ENCODE results near the gene CTCFL. TPM values are rescaled to one million over a fixed set of nuclear protein-coding genes. Genes with fewer than 3 reads are reported as not detected.

CTCFL gene
- total RNA-seq, 4 donors from 2014 or later: 0.14 TPM; not detected in 3

DNA sequence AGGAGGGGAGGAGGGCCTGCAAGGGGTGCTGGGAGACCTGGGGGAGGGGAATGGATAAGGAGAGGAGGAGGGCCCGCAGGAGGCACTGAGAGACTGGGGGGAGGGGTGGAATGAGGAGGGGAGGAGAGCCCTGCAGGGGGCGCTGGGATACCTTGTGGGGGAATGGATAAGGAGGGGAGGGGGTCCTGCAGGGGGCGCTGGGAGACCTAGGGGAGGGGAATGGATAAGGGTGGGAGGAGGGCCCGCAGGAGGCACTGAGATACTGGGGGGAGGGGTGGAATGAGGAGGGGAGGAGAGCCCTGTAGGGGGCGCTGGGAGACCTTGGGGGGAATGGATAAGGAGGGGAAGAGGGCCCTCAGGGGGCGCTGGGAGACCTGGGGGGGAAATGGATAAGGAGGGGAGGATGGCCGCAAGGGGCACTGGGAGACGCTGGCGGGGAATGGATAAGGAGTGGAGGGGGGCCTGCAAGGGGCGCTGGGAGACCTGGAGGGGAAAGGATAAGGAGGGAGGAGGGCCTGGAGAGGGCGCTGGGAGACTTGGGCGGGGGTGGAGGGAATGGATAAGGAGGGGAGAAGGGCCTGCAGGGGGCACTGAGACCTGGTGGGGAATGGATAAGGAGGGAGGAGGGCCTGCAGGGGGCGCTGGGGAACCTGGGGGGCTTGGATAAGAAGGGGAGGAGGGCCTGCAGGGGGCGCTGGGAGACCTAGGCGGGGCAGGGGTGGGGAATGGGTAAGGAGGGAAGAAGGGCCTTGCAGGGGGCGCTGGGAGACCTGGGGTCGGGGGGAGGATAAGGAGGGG is 1.3 kb upstream of the CTCFL start:
- intact Hi-C loops (cut with DNase I; ENCODE audit: low total_unique reads) (no loop called here), in situ Hi-C loops (cut with MboI; ENCODE audit: low pct_ligation_motif_present in 1 of 4, low pct_unique_long_range_greater_than_20kb in 1 of 4, low sequenced_read_pairs in 3 of 4) (no loop called here)
- H3K4me3 ChIP-seq: no peak overlapping the region
- 64 to 74% methylated on average over 3 to 15 of the region's 17 CpGs for WGBS, 2 donors (ENCODE audit: low coverage in 1 of 2)
- H3K27me3 ChIP-seq: no peaks in the 10 kb centered on the region
- no peaks in the 10 kb centered on the region for H3K9me3 ChIP-seq
- no peak overlapping the region for H3K27ac ChIP-seq
- peak; percentile 39 for DNase-seq
- no peaks in the 10 kb centered on the region for H3K36me3 ChIP-seq
- peaks cover 4 to 34% (median 19%) of the 10 kb centered on the region in 4 donors for H3K4me1 ChIP-seq
- TF ChIP-seq, protein P1, sequence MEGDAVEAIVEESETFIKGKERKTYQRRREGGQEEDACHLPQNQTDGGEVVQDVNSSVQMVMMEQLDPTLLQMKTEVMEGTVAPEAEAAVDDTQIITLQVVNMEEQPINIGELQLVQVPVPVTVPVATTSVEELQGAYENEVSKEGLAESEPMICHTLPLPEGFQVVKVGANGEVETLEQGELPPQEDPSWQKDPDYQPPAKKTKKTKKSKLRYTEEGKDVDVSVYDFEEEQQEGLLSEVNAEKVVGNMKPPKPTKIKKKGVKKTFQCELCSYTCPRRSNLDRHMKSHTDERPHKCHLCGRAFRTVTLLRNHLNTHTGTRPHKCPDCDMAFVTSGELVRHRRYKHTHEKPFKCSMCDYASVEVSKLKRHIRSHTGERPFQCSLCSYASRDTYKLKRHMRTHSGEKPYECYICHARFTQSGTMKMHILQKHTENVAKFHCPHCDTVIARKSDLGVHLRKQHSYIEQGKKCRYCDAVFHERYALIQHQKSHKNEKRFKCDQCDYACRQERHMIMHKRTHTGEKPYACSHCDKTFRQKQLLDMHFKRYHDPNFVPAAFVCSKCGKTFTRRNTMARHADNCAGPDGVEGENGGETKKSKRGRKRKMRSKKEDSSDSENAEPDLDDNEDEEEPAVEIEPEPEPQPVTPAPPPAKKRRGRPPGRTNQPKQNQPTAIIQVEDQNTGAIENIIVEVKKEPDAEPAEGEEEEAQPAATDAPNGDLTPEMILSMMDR (IDR thresholded peaks at IDR 0.05): peak in 1 of 5 experiments; percentile 5
- TF ChIP-seq POLR2A (IDR thresholded peaks at IDR 0.05) (no peak), EP300 (IDR thresholded peaks at IDR 0.05; ENCODE audit: low read depth) (no peak), POLR2AphosphoS5 (IDR thresholded peaks at IDR 0.05) (no peak)

DNA sequence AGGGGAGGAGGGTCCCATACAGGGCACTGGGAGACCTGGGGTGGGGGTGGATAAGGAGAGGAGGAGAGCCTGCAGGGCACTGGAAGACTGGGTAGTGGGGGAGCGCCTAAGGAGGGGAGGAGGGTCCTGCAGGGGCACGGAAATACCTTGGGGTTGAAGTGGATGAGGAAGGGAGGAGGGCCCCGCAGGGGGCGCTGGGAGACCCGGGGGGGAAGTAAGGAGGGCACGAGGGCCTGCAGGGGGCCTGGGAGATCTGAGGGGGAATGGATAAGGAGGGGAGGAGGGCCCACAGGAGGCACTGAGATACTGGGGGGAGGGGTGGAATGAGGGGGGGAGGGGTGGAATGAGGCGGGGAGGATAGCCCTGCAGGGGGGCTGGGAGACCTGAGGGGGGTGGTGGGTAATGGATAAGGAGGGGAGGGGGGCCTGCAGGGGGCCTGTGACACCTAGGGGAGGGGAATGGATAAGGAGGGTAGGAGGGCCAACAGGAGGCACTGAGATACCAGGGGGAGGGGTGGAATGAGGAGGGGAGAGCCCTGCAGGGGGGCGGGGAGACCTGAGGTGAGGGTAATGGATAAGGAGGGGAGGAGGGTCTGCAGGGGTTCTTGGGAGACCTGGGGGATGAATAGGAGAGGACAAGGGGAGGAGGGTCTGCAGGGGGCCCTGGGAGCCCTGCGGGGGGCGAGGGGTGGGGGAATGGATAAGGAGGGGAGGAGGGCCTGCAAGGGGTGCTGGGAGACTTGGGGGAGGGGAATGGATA is 567 bp upstream of the CTCFL start:
- in situ Hi-C loops (cut with MboI; ENCODE audit: low pct_ligation_motif_present in 1 of 4, low pct_unique_long_range_greater_than_20kb in 1 of 4, low sequenced_read_pairs in 3 of 4) (no loop called here), intact Hi-C loops (cut with DNase I; ENCODE audit: low total_unique reads) (no loop called here)
- Histone ChIP-seq H3K27me3 (no peaks in the 10 kb centered on the region), H3K36me3 (no peaks in the 10 kb centered on the region), H3K27ac (no peak overlapping the region), H3K4me3 (no peak overlapping the region), H3K9me3 (no peaks in the 10 kb centered on the region), H3K4me1 (peaks cover 0 to 26% (median 13%) of the 10 kb centered on the region in 4 donors)
- WGBS, 2 donors (ENCODE audit: low coverage in 1 of 2): 86% methylated on average over 7 of the region's 10 CpGs; no CpG with 5 or more reads in 1 of the 2 donors
- DNase-seq: no peak
- TF ChIP-seq POLR2AphosphoS5 (IDR thresholded peaks at IDR 0.05): no peak
- no peak for TF ChIP-seq POLR2A (IDR thresholded peaks at IDR 0.05)

DNA sequence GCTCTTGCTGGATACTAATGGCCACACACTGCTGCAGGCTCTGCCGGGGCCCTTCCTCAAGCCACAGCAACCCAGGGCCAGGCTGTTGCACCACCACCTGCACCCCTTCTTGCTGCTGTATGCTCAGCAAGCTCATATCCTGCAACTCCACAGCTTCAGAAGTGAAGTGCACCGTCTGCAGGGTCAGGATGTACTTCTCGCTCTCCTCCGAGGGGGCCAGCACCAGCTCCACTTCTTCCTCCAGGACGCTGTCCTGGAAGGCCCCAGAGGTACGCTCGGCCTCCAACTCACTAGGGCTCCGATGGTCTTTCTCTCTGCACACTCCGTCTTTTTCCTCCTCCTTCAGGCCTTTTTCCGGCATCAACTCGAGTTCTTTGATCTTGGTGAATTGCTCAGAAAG is 1.2 kb downstream of the CTCFL start:
- Histone ChIP-seq H3K4me1 (peaks cover 0 to 19% (median 3%) of the 10 kb centered on the region in 4 donors), H3K27me3 (no peaks in the 10 kb centered on the region), H3K27ac (no peak overlapping the region), H3K9me3 (no peaks in the 10 kb centered on the region), H3K4me3 (no peak overlapping the region), H3K36me3 (no peaks in the 10 kb centered on the region)
- TF ChIP-seq POLR2A (IDR thresholded peaks at IDR 0.05): no peak
- TF ChIP-seq EP300 (IDR thresholded peaks at IDR 0.05; ENCODE audit: low read depth): no peak
- no peak for TF ChIP-seq POLR2AphosphoS5 (IDR thresholded peaks at IDR 0.05)
- TF ChIP-seq, protein P1 (IDR thresholded peaks at IDR 0.05): no peak
- in situ Hi-C loops (cut with MboI; ENCODE audit: low pct_ligation_motif_present in 1 of 4, low pct_unique_long_range_greater_than_20kb in 1 of 4, low sequenced_read_pairs in 3 of 4): loop anchor here in 1 of 4 donors (25.0 kb wide), 1 partner anchor 689 kb away; no protein-coding TSS in a partner anchor
- 92 to 100% methylated on average over 2 to 11 of the region's 11 CpGs for WGBS, 2 donors (ENCODE audit: low coverage in 1 of 2)
- no peak for DNase-seq
- intact Hi-C loops (cut with DNase I; ENCODE audit: low total_unique reads): no loop called here

DNA sequence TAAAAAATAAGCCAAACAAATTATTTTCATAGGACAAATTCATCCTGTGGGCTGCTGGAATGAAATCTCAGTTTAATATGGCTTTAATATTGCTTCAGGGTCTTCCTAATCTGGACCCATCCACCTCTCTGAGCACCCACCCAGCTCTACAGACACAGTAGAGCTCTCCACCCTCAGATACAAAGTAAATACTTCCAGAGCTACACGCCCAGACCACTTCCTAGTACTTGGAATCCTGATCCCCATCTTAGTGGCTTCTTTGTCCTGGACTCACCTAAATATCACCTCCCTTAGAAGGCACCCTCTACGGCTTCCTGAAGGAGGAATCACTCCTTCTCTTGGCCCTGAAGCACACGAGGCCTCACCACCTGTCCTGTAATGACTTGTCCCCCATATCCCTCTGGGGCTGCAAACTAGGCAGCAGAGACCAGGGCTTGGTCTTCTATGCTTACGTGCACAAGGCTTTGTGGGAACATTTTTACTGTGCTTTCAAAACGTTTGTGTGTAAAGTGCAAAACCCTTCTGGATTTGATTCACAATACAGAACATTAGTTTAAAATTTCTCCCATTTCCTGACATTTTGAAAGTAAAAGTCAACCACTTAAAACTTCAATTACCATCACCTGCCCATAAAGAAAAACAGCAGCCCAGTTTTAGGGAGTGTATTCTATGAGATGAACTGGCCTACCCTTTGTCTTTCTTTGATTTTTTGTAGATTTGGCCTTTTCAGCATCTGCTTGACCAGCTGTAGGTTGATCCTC is 2.4 kb downstream of the CTCFL start:
- Histone ChIP-seq H3K27ac (peak overlapping the region in 1 of 4 donors; percentile 5), H3K9me3 (no peaks in the 10 kb centered on the region), H3K4me1 (peaks cover 0 to 16% (median 3%) of the 10 kb centered on the region in 4 donors), H3K27me3 (no peaks in the 10 kb centered on the region), H3K36me3 (no peaks in the 10 kb centered on the region), H3K4me3 (no peak overlapping the region)
- 36 to 41% methylated on average over 5 of the region's 5 CpGs for WGBS, 2 donors (ENCODE audit: low coverage in 1 of 2)
- in situ Hi-C loops (cut with MboI; ENCODE audit: low pct_ligation_motif_present in 1 of 4, low pct_unique_long_range_greater_than_20kb in 1 of 4, low sequenced_read_pairs in 3 of 4) (loop anchor here in 1 of 4 donors (25.0 kb wide), 1 partner anchor 690 kb away; no protein-coding TSS in a partner anchor), intact Hi-C loops (cut with DNase I; ENCODE audit: low total_unique reads) (no loop called here)
- TF ChIP-seq, protein P1 (IDR thresholded peaks at IDR 0.05): no peak
- no peak for TF ChIP-seq POLR2A (IDR thresholded peaks at IDR 0.05)
- TF ChIP-seq EP300 (IDR thresholded peaks at IDR 0.05; ENCODE audit: low read depth): no peak
- TF ChIP-seq POLR2AphosphoS5 (IDR thresholded peaks at IDR 0.05): no peak
- DNase-seq: no peak
